Fibroblast of mammary gland (primary cell): ENCODE results near the gene PLXNA4.

Experiments used
- DNase-seq: peaks from one replicate; pipeline ENCODE4 v3.0.0-alpha.2; 2010; ENCODE audit warnings: low read depth
- H3K4me3 ChIP-seq: 2 replicates; pipeline ENCODE4 v1.5.1; 2011; ENCODE audit warnings: low read depth, mild to moderate bottlenecking, low read length, moderate library complexity; ENCODE audit not compliant: control insufficient read depth
- TF ChIP-seq, protein P1 (sequence below): conservative IDR thresholded peaks from 2 replicates; pipeline ENCODE4 v1.5.1; 2011; ENCODE audit warnings: low read depth, low read length, inconsistent platforms; ENCODE audit not compliant: control insufficient read depth, insufficient read depth

PLXNA4 gene

GRCh38 chr7:132490474-132490873 lies 85.8 kb downstream of the PLXNA4 start:
- TF ChIP-seq, protein P1, sequence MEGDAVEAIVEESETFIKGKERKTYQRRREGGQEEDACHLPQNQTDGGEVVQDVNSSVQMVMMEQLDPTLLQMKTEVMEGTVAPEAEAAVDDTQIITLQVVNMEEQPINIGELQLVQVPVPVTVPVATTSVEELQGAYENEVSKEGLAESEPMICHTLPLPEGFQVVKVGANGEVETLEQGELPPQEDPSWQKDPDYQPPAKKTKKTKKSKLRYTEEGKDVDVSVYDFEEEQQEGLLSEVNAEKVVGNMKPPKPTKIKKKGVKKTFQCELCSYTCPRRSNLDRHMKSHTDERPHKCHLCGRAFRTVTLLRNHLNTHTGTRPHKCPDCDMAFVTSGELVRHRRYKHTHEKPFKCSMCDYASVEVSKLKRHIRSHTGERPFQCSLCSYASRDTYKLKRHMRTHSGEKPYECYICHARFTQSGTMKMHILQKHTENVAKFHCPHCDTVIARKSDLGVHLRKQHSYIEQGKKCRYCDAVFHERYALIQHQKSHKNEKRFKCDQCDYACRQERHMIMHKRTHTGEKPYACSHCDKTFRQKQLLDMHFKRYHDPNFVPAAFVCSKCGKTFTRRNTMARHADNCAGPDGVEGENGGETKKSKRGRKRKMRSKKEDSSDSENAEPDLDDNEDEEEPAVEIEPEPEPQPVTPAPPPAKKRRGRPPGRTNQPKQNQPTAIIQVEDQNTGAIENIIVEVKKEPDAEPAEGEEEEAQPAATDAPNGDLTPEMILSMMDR, result no peak
- DNase-seq, result no peak
- no peak overlapping the region for H3K4me3 ChIP-seq

DNA sequence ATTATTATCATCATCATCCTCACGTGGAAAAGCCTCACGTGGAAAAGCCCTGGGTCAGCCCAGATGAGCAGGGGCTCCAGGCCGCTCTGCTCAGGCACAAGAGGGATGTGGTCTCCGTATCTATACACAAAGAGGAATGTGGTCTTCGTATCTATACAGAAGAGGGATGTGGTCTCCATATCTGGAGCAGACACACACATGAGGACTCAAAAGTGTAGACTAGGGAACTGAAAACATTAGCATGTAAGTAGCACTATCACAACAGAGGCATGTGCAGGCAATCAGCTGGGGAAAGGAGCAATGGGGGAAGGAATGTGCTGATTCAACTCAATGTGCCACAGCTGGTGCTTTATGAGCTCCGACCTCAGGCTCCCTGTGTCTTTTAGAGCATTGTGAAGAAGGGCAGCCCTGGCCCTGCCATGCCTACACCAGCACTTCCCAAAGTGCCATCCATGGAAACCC lies 86.5 kb downstream of the PLXNA4 start:
- DNase-seq, result no peak
- TF ChIP-seq, protein P1, result no peak
- H3K4me3 ChIP-seq, result no peak overlapping the region

DNA sequence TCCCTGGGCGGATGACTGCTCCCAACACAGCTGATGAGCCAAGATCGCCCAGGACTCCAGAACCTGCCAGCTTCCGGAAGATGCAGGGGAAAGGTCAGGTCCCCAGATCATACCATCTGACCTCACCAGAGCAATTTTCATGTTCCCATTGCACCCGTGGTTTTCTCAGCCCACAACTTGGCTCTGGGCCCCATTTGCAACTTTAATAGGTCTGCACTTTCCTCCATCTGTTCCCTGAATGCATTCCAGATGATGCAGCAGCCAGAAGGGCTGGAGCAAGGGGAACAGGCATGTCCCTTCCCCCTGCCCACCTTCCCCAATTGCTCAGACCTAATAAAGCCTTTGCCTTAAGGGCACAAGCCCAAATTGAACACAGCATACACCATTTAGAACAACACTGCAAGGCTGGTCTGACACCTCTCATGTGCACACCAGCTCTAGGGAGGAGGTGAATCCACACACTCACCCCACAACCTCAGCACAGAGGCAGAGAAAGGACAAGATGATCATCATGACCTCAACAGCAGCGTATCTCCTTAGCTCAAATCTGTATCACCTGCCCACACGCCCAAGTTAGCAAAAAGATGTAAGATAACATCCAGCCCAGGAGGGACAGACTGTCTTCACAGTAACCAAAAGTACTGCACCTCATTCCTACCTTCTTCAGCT lies 87.5 kb downstream of the PLXNA4 start:
- DNase-seq, result peak; percentile 70
- H3K4me3 ChIP-seq, result no peak overlapping the region
- TF ChIP-seq, protein P1, result no peak

DNA sequence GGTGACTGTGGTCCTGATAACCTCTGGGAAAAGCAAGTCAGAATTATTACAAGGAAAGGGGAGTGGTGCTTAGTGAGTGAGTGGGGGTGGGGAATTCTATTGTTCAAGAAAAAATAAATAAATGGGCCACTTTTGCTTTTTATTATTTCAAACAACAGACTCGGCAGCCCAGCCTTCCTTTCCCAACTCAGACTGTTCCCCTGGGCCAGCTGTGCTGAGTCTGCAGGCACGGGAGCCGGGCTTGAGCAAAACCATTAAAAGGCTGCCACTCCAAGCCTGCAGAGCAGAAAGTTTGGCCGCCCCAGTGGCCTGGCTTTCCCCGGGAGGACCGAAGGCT lies 90.0 kb downstream of the PLXNA4 start:
- no peak overlapping the region for H3K4me3 ChIP-seq
- DNase-seq, result no peak
- TF ChIP-seq, protein P1, result no peak

DNA sequence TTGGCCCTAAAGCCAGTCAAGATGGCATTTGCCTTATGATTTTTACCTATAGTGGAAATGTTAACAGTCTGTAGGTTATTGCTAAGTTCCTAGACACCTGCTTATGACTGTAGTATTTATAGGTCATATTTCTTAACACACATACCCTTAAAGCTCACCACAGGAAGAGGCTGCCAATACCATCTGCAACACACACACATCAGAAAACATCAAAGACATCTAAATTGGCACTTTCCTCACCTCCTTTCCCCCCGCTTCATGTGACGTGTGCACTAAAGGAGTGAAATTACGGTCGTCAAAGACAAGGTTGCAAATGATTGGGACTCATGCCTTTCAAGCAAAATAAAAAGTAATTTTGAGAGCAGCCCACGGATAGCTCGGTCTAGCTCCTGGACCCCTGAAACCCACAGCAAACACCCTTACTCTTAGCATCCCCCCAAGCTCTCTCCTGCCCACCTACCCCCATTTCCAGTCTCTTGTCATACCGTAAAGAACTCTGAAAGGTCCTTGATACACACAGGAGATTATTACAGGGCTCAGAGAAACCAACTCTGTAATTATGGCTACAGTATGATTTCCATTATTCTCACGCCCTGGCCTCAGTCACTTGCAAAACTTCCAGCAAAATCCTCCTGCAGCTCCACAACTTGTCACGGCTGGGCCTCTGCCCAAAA lies 90.5 kb downstream of the PLXNA4 start:
- no peak overlapping the region for H3K4me3 ChIP-seq
- TF ChIP-seq, protein P1, result no peak
- DNase-seq, result no peak

- TF ChIP-seq, protein P1, result no peak
- no peak overlapping the region for H3K4me3 ChIP-seq
- DNase-seq, result no peak
Measured at GRCh38 chr7:132485136-132485535, 91.1 kb downstream of the PLXNA4 start.
